Thoracic aorta (tissue), 2 donors: ENCODE measurements around the gene PASK. TPM values are rescaled to one million over a fixed set of nuclear protein-coding genes. Genes with fewer than 3 reads are reported as not detected.
A peak's percentile ranks its signal among the peaks of the same experiment; 100 is the strongest.
"Not testable (repeated sequence)": the region's sequence is repeated elsewhere in the genome, so short reads cannot be mapped to it uniquely, and the experiment has no call there.

Source experiments
- ATAC-seq: fragments of 150-250 bp; one replicate; pipeline ENCODE4 v1.8.0; 2017; ENCODE audit warnings: low read depth; ENCODE audit not compliant: insufficient number of reproducible peaks, low FRiP score
- DNase-seq: peaks from one replicate; pipeline ENCODE4 v3.0.0-alpha.2; 2020; ENCODE audit warnings: low spot score
- H3K27ac ChIP-seq, 2 donors: fragments of 200-600 bp; sonication (generic); 1 replicate in 1 of 2; 2 replicates in 1 of 2; pipeline ENCODE4 v1.5.1; 2016; ENCODE audit warnings: mild to moderate bottlenecking in 2 of 2, moderate library complexity in 2 of 2
- H3K27me3 ChIP-seq: fragments of 200-600 bp; sonication (generic); replicated peaks from 2 replicates; pipeline ENCODE4 v1.6.0; 2016; ENCODE audit warnings: mild to moderate bottlenecking; ENCODE audit not compliant: insufficient read depth
- H3K36me3 ChIP-seq: fragments of 200-600 bp; sonication (generic); one replicate; pipeline ENCODE4 v1.5.1; 2016
- H3K4me1 ChIP-seq, 2 donors: fragments of 200-600 bp; sonication (generic); 1 replicate in 1 of 2; 2 replicates in 1 of 2; pipeline versions ENCODE4 v1.5.1 to v1.6.0; 2016; ENCODE audit warnings: low read depth in 2 of 2, mild to moderate bottlenecking in 1 of 2; ENCODE audit not compliant: control insufficient read depth in 1 of 2
- H3K4me3 ChIP-seq: fragments of 200-600 bp; sonication (generic); 2 replicates; pipeline ENCODE4 v1.5.1; 2016; ENCODE audit warnings: mild to moderate bottlenecking
- H3K9me3 ChIP-seq: fragments of 200-600 bp; sonication (generic); 2 replicates; pipeline ENCODE4 v1.5.1; 2016
- total RNA-seq, 2 donors: library from RNA; depleted of rRNA; stranded (reverse); fragments of >200 nt; gene quantifications; one replicate each; pipeline versions ENCODE4 v1.1.0 to v1.2.3, GENCODE V29; 2016
- TF ChIP-seq, protein P1 (sequence below): fragments of 200-600 bp; sonication (generic); IDR thresholded peaks from one replicate; pipeline ENCODE4 v1.5.1; 2019; ENCODE audit warnings: antibody characterized with exemption

Gene PASK
- total RNA-seq = 1 to 10 TPM; 3.1 to 3.5 TPM

DNA sequence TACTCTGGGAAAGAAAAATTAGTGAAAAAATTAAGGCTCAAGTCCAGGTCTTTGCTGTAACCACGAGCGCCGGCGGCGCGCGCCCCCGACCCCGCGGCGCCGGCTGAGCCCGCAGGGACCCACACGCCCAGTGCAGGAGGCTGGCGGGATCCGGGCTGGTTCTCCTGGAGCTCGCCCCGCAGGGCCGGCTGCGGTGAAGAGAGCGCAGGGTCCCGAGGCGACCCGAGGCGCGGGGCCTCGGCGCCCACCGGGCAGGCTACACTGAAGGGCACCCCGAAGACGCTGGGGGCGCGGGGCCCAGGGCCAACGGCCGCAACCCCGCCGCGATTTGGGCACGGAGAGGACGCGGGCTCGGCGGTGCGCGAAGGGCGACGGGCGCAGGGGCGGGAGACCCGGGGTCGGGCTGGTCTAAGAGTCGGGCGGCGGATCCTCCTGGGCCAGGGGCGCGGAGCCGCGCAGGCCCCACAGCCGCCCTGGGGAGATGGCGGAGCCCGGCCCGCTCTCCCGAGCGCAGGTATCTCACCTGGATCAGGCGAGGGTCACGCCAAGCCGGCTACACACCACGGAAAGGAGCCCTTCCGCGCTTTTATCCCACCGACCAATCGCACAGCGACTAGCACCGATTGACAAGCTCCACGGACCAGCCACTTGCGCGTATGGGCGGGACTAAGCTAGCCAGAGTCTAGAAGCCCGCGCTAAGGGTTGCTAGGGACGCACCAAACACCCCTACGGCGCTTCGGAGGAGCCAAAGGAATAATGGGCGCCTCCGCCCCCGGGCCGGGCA lies at the start of gene PASK:
PASK (minus strand) TSS at position 582 of the 784 bp plus-strand sequence. CDS start 6,440 bp downstream, outside the sequence.
- H3K4me1 ChIP-seq = peaks cover 0 to 12% of the 10 kb centered on the region in 2 donors
- H3K9me3 ChIP-seq = no peaks in the 10 kb centered on the region
- H3K36me3 ChIP-seq = no peaks in the 10 kb centered on the region
- H3K27me3 ChIP-seq = no peaks in the 10 kb centered on the region
- peak within 1 kb of the TSS in 1 of 2 donors; percentile 79 for H3K27ac ChIP-seq
- peak; percentile 79 for ATAC-seq
- DNase-seq = peak; percentile 83
- TF ChIP-seq, protein P1, sequence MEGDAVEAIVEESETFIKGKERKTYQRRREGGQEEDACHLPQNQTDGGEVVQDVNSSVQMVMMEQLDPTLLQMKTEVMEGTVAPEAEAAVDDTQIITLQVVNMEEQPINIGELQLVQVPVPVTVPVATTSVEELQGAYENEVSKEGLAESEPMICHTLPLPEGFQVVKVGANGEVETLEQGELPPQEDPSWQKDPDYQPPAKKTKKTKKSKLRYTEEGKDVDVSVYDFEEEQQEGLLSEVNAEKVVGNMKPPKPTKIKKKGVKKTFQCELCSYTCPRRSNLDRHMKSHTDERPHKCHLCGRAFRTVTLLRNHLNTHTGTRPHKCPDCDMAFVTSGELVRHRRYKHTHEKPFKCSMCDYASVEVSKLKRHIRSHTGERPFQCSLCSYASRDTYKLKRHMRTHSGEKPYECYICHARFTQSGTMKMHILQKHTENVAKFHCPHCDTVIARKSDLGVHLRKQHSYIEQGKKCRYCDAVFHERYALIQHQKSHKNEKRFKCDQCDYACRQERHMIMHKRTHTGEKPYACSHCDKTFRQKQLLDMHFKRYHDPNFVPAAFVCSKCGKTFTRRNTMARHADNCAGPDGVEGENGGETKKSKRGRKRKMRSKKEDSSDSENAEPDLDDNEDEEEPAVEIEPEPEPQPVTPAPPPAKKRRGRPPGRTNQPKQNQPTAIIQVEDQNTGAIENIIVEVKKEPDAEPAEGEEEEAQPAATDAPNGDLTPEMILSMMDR = no peak
- H3K4me3 ChIP-seq = peak within 1 kb of the TSS; percentile 99

- H3K27me3 ChIP-seq = no peaks in the 10 kb centered on the region
- no peak for DNase-seq
- no peaks in the 10 kb centered on the region for H3K4me1 ChIP-seq
- no peaks in the 10 kb centered on the region for H3K36me3 ChIP-seq
- no peaks in the 10 kb centered on the region for H3K9me3 ChIP-seq
- no peak overlapping the region for H3K27ac ChIP-seq
- ATAC-seq = no peak
- H3K4me3 ChIP-seq = no peak overlapping the region
- TF ChIP-seq, protein P1 = no peak
These were observed 49.4 kb upstream of the PASK start for GRCh38 chr2:241198381-241199279.

DNA sequence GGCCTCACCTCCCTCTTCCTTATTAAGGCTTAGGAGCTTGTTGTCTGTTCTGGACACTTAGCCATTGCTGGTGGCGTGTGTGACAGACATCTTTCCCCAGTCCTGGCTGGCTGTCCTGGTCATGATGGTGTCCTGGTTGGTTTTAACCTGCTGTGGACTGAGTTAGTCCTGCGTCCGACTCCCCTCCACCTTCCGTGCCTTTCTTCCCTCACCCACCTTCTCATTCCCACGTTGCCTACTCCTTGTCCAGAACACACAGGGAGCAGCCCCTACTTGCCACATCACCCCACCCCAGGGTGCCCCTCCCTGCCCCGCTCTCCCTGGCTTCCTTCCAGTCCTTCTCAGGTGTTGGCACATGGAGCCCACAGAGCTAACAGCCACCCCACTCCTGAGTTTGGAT lies 48.7 kb upstream of the PASK start:
- ATAC-seq = no peak
- Histone ChIP-seq H3K27ac (no peak overlapping the region), H3K4me1 (no peaks in the 10 kb centered on the region), H3K36me3 (no peaks in the 10 kb centered on the region), H3K27me3 (no peaks in the 10 kb centered on the region), H3K9me3 (no peaks in the 10 kb centered on the region), H3K4me3 (no peak overlapping the region)
- TF ChIP-seq, protein P1 = no peak
- no peak for DNase-seq

DNA sequence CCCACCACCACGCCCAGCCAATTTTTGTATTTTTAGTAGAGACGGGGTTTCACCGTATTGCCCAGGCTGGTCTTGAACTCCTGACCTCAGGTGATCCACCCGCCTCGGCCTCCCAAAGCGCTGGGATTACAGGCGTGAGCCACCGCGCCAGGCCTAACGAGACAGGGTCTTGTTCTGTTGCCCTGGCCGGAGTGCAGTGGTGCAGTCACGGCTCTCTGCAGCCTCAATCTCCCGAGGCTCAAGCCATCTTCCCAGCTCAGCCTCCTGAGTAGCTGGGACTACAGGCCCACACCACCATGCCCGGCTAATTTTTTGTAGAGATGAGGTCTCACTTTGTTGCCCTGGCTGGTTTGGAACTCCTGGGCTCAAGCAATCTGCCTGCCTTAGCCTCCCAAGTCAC lies 48.0 kb upstream of the PASK start:
- not testable (repeated sequence) for H3K4me3 ChIP-seq, H3K36me3 ChIP-seq, H3K4me1 ChIP-seq, H3K27ac ChIP-seq, H3K9me3 ChIP-seq, ATAC-seq, H3K27me3 ChIP-seq, DNase-seq

DNA sequence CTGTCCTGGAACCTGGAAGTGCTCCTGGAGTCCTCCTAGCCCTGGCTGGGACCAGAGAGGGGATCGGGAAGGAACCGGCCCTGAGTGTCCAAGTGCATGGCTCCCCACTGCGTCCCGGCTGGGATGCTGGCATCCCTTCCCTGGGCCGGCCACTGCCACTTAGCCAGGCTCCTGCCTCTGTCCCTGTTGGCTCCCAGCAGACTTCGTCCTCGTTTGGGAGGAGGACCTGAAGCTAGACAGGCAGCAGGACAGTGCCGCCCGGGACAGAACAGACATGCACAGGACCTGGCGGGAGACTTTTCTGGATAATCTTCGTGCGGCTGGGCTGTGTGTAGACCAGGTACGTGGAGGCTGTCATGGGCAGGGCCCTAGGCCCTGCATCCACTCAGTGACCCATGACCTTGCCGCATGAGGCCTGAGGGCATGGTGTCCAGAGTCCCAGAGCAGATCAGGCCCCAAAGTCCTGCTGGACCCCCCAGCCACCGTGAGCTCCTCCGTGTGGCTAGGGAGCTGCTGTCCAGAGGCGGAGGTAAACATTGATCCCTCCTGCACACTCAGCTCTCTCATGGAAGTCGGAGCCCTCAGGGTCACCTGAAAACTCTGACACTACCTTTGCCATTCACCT lies 46.3 kb upstream of the PASK start:
- Histone ChIP-seq H3K4me1 (no peaks in the 10 kb centered on the region), H3K36me3 (no peaks in the 10 kb centered on the region), H3K27ac (no peak overlapping the region), H3K4me3 (no peak overlapping the region), H3K9me3 (no peaks in the 10 kb centered on the region), H3K27me3 (no peaks in the 10 kb centered on the region)
- DNase-seq = no peak
- ATAC-seq = no peak
- TF ChIP-seq, protein P1 = no peak
